Activated CD4-positive, alpha-beta memory T cell treated with anti-CD3 and anti-CD28 coated beads for 36 hours (primary cell): ENCODE measurements around the gene ACAA2. TPM values are rescaled to one million over a fixed set of nuclear protein-coding genes. Genes with fewer than 3 reads are reported as not detected.

ENCODE experiments used
- CTCF ChIA-PET: fragments of 350-600 bp; sonication (Branson Sonifier 250); formaldehyde crosslinking; loops from one replicate; lab custom pipeline; 2021; ENCODE audit warnings: antibody characterized with exemption, inconsistent platforms; lab: Charles Lee
- POLR2A ChIA-PET: fragments of 350-600 bp; sonication (Branson Sonifier 250); formaldehyde crosslinking; loops from one replicate; lab custom pipeline; 2021; ENCODE audit warnings: antibody characterized with exemption; lab: Charles Lee
- DNase-seq: peaks from one replicate; pipeline ENCODE4 v3.0.0-alpha.2; 2020
- H3K27ac Mint-ChIP-seq: one replicate; pipeline ENCODE4 v1.8.0; 2021; ENCODE audit warnings: mixed read lengths
- H3K27me3 Mint-ChIP-seq: one replicate; pipeline ENCODE4 v1.8.0; 2021; ENCODE audit warnings: mixed read lengths
- H3K36me3 Mint-ChIP-seq: one replicate; pipeline ENCODE4 v1.8.0; 2021; ENCODE audit warnings: mixed read lengths
- H3K4me1 Mint-ChIP-seq: one replicate; pipeline ENCODE4 v1.8.0; 2021; ENCODE audit warnings: low read depth, mixed read lengths
- H3K4me3 Mint-ChIP-seq: one replicate; pipeline ENCODE4 v1.8.0; 2021; ENCODE audit warnings: mild to moderate bottlenecking, mixed read lengths
- H3K9me3 Mint-ChIP-seq: one replicate; pipeline ENCODE4 v1.8.0; 2021; ENCODE audit warnings: mixed read lengths
- intact Hi-C: fragments of 100-400 bp; cut with micrococcal nuclease; formaldehyde crosslinking; loops from one replicate; pipeline ENCODE4 v1.15.1; 2023
- total RNA-seq, 2 experiments: library from RNA; stranded (reverse); gene quantifications; one replicate each; pipeline ENCODE4 v1.2.3, GENCODE V29; 2021

Gene ACAA2
- total RNA-seq, 2 experiments from 2014 or later = 77.9 to 78.4 TPM

GRCh38 chr18:49853436-49853835 is 40.1 kb upstream of the ACAA2 start:
- Mint-ChIP-seq H3K4me1 (no peaks in the 10 kb centered on the region), H3K36me3 (no peaks in the 10 kb centered on the region), H3K4me3 (no peak overlapping the region), H3K9me3 (no peaks in the 10 kb centered on the region), H3K27ac (no peak overlapping the region), H3K27me3 (peaks cover 5% of the 10 kb centered on the region)
- intact Hi-C loops = loop anchor here (10.0 kb wide), 1 partner anchor 1179 kb away; no protein-coding TSS in a partner anchor
- ChIA-PET CTCF (interaction anchor here (12.3 kb wide), 1 partner anchor 344 kb away, joined by 202 read pairs; no protein-coding TSS in a partner anchor), POLR2A (interaction anchor here (0.9 to 1.0 kb wide), 2 partner anchors 42 to 334 kb away, joined by 3 read pairs; no protein-coding TSS in a partner anchor)
- DNase-seq = no peak

- no peak overlapping the region for H3K27ac Mint-ChIP-seq
- H3K27me3 Mint-ChIP-seq = peaks cover 6% of the 10 kb centered on the region
- ChIA-PET POLR2A (interaction anchor here (0.5 to 1.0 kb wide), 3 partner anchors 42 to 366 kb away, joined by 3 read pairs; no protein-coding TSS in a partner anchor), CTCF (interaction anchor here (12.3 kb wide), 1 partner anchor 343 kb away, joined by 202 read pairs; no protein-coding TSS in a partner anchor)
- no peaks in the 10 kb centered on the region for H3K9me3 Mint-ChIP-seq
- no peak for DNase-seq
- intact Hi-C loops = loop anchor here (10.0 kb wide), 1 partner anchor 1178 kb away; no protein-coding TSS in a partner anchor
- H3K4me3 Mint-ChIP-seq = no peak overlapping the region
- no peaks in the 10 kb centered on the region for H3K36me3 Mint-ChIP-seq
- no peaks in the 10 kb centered on the region for H3K4me1 Mint-ChIP-seq
Measured at GRCh38 chr18:49853011-49853410, 39.7 kb upstream of the ACAA2 start.

GRCh38 chr18:49851624-49852023 is 38.3 kb upstream of the ACAA2 start:
- H3K36me3 Mint-ChIP-seq = no peaks in the 10 kb centered on the region
- no peaks in the 10 kb centered on the region for H3K4me1 Mint-ChIP-seq
- H3K4me3 Mint-ChIP-seq = no peak overlapping the region
- intact Hi-C loops = loop anchor here (10.0 kb wide), 1 partner anchor 1177 kb away; no protein-coding TSS in a partner anchor
- H3K9me3 Mint-ChIP-seq = no peaks in the 10 kb centered on the region
- peaks cover 13% of the 10 kb centered on the region for H3K27me3 Mint-ChIP-seq
- DNase-seq = no peak
- ChIA-PET POLR2A (no interaction called here), CTCF (interaction anchor here (1.5 kb wide), 1 partner anchor 8 kb away, joined by 4 read pairs; no protein-coding TSS in a partner anchor)
- no peak overlapping the region for H3K27ac Mint-ChIP-seq

- no peak for DNase-seq
- Mint-ChIP-seq H3K27me3 (peaks cover 15% of the 10 kb centered on the region), H3K36me3 (no peaks in the 10 kb centered on the region), H3K9me3 (no peaks in the 10 kb centered on the region), H3K4me1 (no peaks in the 10 kb centered on the region), H3K4me3 (no peak overlapping the region), H3K27ac (no peak overlapping the region)
- CTCF ChIA-PET = interaction anchor here (0.8 to 1.5 kb wide), 2 partner anchors 9 to 341 kb away, joined by 3 to 4 read pairs; no protein-coding TSS in a partner anchor
- POLR2A ChIA-PET = no interaction called here
- intact Hi-C loops = loop anchor here (10.0 kb wide), 1 partner anchor 1176 kb away; no protein-coding TSS in a partner anchor
Measured at GRCh38 chr18:49850636-49851035, 37.3 kb upstream of the ACAA2 start.

- no peak for DNase-seq
- H3K27me3 Mint-ChIP-seq = peaks cover 15% of the 10 kb centered on the region
- no peaks in the 10 kb centered on the region for H3K4me1 Mint-ChIP-seq
- CTCF ChIA-PET = interaction anchor here (1.4 kb wide), 1 partner anchor 9 kb away, joined by 3 read pairs; no protein-coding TSS in a partner anchor
- H3K27ac Mint-ChIP-seq = no peak overlapping the region
- H3K4me3 Mint-ChIP-seq = no peak overlapping the region
- H3K9me3 Mint-ChIP-seq = no peaks in the 10 kb centered on the region
- intact Hi-C loops = loop anchor here (10.0 kb wide), 1 partner anchor 1175 kb away; no protein-coding TSS in a partner anchor
- POLR2A ChIA-PET = no interaction called here
- H3K36me3 Mint-ChIP-seq = no peaks in the 10 kb centered on the region
Measured at GRCh38 chr18:49849331-49850217, 36.2 kb upstream of the ACAA2 start.

GRCh38 chr18:49848115-49848514 is 34.8 kb upstream of the ACAA2 start:
- DNase-seq = no peak
- intact Hi-C loops = no loop called here
- POLR2A ChIA-PET = no interaction called here
- CTCF ChIA-PET = interaction anchor here (2.4 kb wide), 1 partner anchor 10 kb away, joined by 6 read pairs; no protein-coding TSS in a partner anchor
- H3K4me1 Mint-ChIP-seq = no peaks in the 10 kb centered on the region
- no peaks in the 10 kb centered on the region for H3K36me3 Mint-ChIP-seq
- no peak overlapping the region for H3K27ac Mint-ChIP-seq
- no peaks in the 10 kb centered on the region for H3K9me3 Mint-ChIP-seq
- no peak overlapping the region for H3K4me3 Mint-ChIP-seq
- peaks cover 15% of the 10 kb centered on the region for H3K27me3 Mint-ChIP-seq

- CTCF ChIA-PET = interaction anchor here (1.2 to 2.4 kb wide), 2 partner anchors 11 to 337 kb away, joined by 5 to 6 read pairs; no protein-coding TSS in a partner anchor
- H3K4me1 Mint-ChIP-seq = no peaks in the 10 kb centered on the region
- no peak overlapping the region for H3K4me3 Mint-ChIP-seq
- intact Hi-C loops = no loop called here
- no peaks in the 10 kb centered on the region for H3K9me3 Mint-ChIP-seq
- H3K27ac Mint-ChIP-seq = no peak overlapping the region
- no peak for DNase-seq
- no peaks in the 10 kb centered on the region for H3K36me3 Mint-ChIP-seq
- peaks cover 15% of the 10 kb centered on the region for H3K27me3 Mint-ChIP-seq
- POLR2A ChIA-PET = no interaction called here
Measured at GRCh38 chr18:49847524-49847923, 34.2 kb upstream of the ACAA2 start.

- no peak for DNase-seq
- intact Hi-C loops = no loop called here
- H3K27me3 Mint-ChIP-seq = peaks cover 15% of the 10 kb centered on the region
- no peaks in the 10 kb centered on the region for H3K36me3 Mint-ChIP-seq
- ChIA-PET POLR2A (no interaction called here), CTCF (interaction anchor here (1.2 to 2.4 kb wide), 2 partner anchors 11 to 336 kb away, joined by 5 to 6 read pairs; no protein-coding TSS in a partner anchor)
- H3K4me3 Mint-ChIP-seq = no peak overlapping the region
- H3K4me1 Mint-ChIP-seq = no peaks in the 10 kb centered on the region
- H3K9me3 Mint-ChIP-seq = no peaks in the 10 kb centered on the region
- H3K27ac Mint-ChIP-seq = no peak overlapping the region
Measured at GRCh38 chr18:49846718-49847470, 33.6 kb upstream of the ACAA2 start.

GRCh38 chr18:49846361-49846662 is 33.0 kb upstream of the ACAA2 start:
- H3K4me1 Mint-ChIP-seq = no peaks in the 10 kb centered on the region
- H3K4me3 Mint-ChIP-seq = no peak overlapping the region
- intact Hi-C loops = no loop called here
- H3K27ac Mint-ChIP-seq = no peak overlapping the region
- no peaks in the 10 kb centered on the region for H3K36me3 Mint-ChIP-seq
- H3K9me3 Mint-ChIP-seq = no peaks in the 10 kb centered on the region
- peaks cover 15% of the 10 kb centered on the region for H3K27me3 Mint-ChIP-seq
- ChIA-PET CTCF (interaction anchor here (2.4 kb wide), 1 partner anchor 12 kb away, joined by 6 read pairs; no protein-coding TSS in a partner anchor), POLR2A (no interaction called here)
- no peak for DNase-seq

GRCh38 chr18:49845629-49846360 is 32.5 kb upstream of the ACAA2 start:
- CTCF ChIA-PET = interaction anchor here (2.4 kb wide), 1 partner anchor 12 kb away, joined by 6 read pairs; no protein-coding TSS in a partner anchor
- DNase-seq = no peak
- intact Hi-C loops = no loop called here
- H3K27ac Mint-ChIP-seq = no peak overlapping the region
- peaks cover 15% of the 10 kb centered on the region for H3K27me3 Mint-ChIP-seq
- H3K36me3 Mint-ChIP-seq = no peaks in the 10 kb centered on the region
- H3K9me3 Mint-ChIP-seq = no peaks in the 10 kb centered on the region
- H3K4me3 Mint-ChIP-seq = no peak overlapping the region
- POLR2A ChIA-PET = no interaction called here
- H3K4me1 Mint-ChIP-seq = no peaks in the 10 kb centered on the region

- peaks cover 15% of the 10 kb centered on the region for H3K27me3 Mint-ChIP-seq
- H3K27ac Mint-ChIP-seq = no peak overlapping the region
- intact Hi-C loops = no loop called here
- CTCF ChIA-PET = interaction anchor here (0.6 kb wide), 1 partner anchor 346 kb away, joined by 3 read pairs; no protein-coding TSS in a partner anchor
- H3K4me1 Mint-ChIP-seq = no peaks in the 10 kb centered on the region
- H3K9me3 Mint-ChIP-seq = no peaks in the 10 kb centered on the region
- POLR2A ChIA-PET = no interaction called here
- no peak for DNase-seq
- no peaks in the 10 kb centered on the region for H3K36me3 Mint-ChIP-seq
- no peak overlapping the region for H3K4me3 Mint-ChIP-seq
Measured at GRCh38 chr18:49844903-49845302, 31.6 kb upstream of the ACAA2 start.
